Measurements from ENCODE around the gene TGFB3.

GRCh38 chr14:75987201-75987970 is 5.6 kb upstream of the TGFB3 start:
- TF ChIP-seq CTCF (IDR thresholded peaks at IDR 0.05) (no peak), POLR2A (IDR thresholded peaks at IDR 0.05) (no peak)

All from esophagus squamous epithelium (tissue), 4 donors.